Activated CD4-positive, alpha-beta memory T cell treated with anti-CD3 and anti-CD28 coated beads, Interleukin-2, amount 10 ng/mL, durations not matched to agents 7 days and 5 days (primary cell): ENCODE data around the gene DNASE1L3. TPM values are rescaled to one million over a fixed set of nuclear protein-coding genes. Genes with fewer than 3 reads are reported as not detected.

Experiments used
- CTCF ChIA-PET: fragments of 350-600 bp; sonication (Branson Sonifier 250); formaldehyde crosslinking; loops from one replicate; lab custom pipeline; 2021; ENCODE audit warnings: antibody characterized with exemption, inconsistent platforms; lab: Charles Lee
- POLR2A ChIA-PET: fragments of 350-600 bp; sonication (Branson Sonifier 250); formaldehyde crosslinking; loops from one replicate; lab custom pipeline; 2021; ENCODE audit warnings: antibody characterized with exemption; lab: Charles Lee
- DNase-seq: peaks from one replicate; pipeline ENCODE4 v3.0.0-alpha.2; 2020
- H3K27ac Mint-ChIP-seq: one replicate; pipeline ENCODE4 v1.8.0; 2021; ENCODE audit warnings: mild to moderate bottlenecking, mixed read lengths
- H3K27me3 Mint-ChIP-seq: one replicate; pipeline ENCODE4 v1.8.0; 2021; ENCODE audit warnings: mixed read lengths
- H3K36me3 Mint-ChIP-seq: one replicate; pipeline ENCODE4 v1.8.0; 2021; ENCODE audit warnings: low read depth, mixed read lengths
- H3K4me1 Mint-ChIP-seq: one replicate; pipeline ENCODE4 v1.8.0; 2021; ENCODE audit warnings: mixed read lengths
- H3K4me3 Mint-ChIP-seq: one replicate; pipeline ENCODE4 v1.8.0; 2021; ENCODE audit warnings: mild to moderate bottlenecking, mixed read lengths
- H3K9me3 Mint-ChIP-seq: one replicate; pipeline ENCODE4 v1.8.0; 2021; ENCODE audit warnings: mixed read lengths
- total RNA-seq, 2 experiments: library from RNA; stranded (reverse); gene quantifications; one replicate each; pipeline ENCODE4 v1.2.3, GENCODE V29; 2021

Gene DNASE1L3
- total RNA-seq, 2 experiments from 2014 or later = not detected

GRCh38 chr3:58143417-58144055 lies 67.2 kb downstream of the DNASE1L3 start:
- CTCF ChIA-PET = no interaction called here
- Mint-ChIP-seq H3K4me3 (no peak overlapping the region), H3K36me3 (peaks cover 24% of the 10 kb centered on the region), H3K9me3 (no peaks in the 10 kb centered on the region), H3K4me1 (no peaks in the 10 kb centered on the region), H3K27ac (no peak overlapping the region), H3K27me3 (no peaks in the 10 kb centered on the region)
- POLR2A ChIA-PET = no interaction called here
- DNase-seq = no peak

Other genes with a start within 250 kb of the DNASE1L3 start
- 10 to 100 TPM; 33.3 to 37.9 TPM for gene FLNB, start 202.6 kb downstream of the DNASE1L3 start, total RNA-seq
- 1 to 10 TPM; 4.5 to 6.1 TPM for gene ABHD6, start 26.8 kb upstream of the DNASE1L3 start, total RNA-seq
- 10 to 100 TPM; 10.7 to 11.2 TPM for gene RPP14, start 95.3 kb upstream of the DNASE1L3 start, total RNA-seq
- 1 to 10 TPM; 6.3 to 8.5 TPM for gene HTD2, start 95.5 kb upstream of the DNASE1L3 start, total RNA-seq
- 10 to 100 TPM; 50.7 to 51.2 TPM for gene PXK, start 121.9 kb upstream of the DNASE1L3 start, total RNA-seq
- gene PDHB, start 222.9 kb upstream of the DNASE1L3 start, total RNA-seq = 10 to 100 TPM; 55.5 to 58.9 TPM